RPMI7951 (cell line): ENCODE results near the gene LMTK3. TPM values are rescaled to one million over a fixed set of nuclear protein-coding genes. Genes with fewer than 3 reads are reported as not detected.
A peak's percentile ranks its signal among the peaks of the same experiment; 100 is the strongest.

Source experiments
- DNase-seq: peaks from one replicate; pipeline ENCODE4 v3.0.0-alpha.2; 2012; ENCODE audit warnings: low read depth
- total RNA-seq: library from RNA; depleted of rRNA; stranded (reverse); fragments of >200 nt; shearing (Covaris generic); gene quantifications from 2 replicates; pipeline ENCODE4 v1.2.3, GENCODE V29; 2014; rRNA removed

The LMTK3 gene, protein sequence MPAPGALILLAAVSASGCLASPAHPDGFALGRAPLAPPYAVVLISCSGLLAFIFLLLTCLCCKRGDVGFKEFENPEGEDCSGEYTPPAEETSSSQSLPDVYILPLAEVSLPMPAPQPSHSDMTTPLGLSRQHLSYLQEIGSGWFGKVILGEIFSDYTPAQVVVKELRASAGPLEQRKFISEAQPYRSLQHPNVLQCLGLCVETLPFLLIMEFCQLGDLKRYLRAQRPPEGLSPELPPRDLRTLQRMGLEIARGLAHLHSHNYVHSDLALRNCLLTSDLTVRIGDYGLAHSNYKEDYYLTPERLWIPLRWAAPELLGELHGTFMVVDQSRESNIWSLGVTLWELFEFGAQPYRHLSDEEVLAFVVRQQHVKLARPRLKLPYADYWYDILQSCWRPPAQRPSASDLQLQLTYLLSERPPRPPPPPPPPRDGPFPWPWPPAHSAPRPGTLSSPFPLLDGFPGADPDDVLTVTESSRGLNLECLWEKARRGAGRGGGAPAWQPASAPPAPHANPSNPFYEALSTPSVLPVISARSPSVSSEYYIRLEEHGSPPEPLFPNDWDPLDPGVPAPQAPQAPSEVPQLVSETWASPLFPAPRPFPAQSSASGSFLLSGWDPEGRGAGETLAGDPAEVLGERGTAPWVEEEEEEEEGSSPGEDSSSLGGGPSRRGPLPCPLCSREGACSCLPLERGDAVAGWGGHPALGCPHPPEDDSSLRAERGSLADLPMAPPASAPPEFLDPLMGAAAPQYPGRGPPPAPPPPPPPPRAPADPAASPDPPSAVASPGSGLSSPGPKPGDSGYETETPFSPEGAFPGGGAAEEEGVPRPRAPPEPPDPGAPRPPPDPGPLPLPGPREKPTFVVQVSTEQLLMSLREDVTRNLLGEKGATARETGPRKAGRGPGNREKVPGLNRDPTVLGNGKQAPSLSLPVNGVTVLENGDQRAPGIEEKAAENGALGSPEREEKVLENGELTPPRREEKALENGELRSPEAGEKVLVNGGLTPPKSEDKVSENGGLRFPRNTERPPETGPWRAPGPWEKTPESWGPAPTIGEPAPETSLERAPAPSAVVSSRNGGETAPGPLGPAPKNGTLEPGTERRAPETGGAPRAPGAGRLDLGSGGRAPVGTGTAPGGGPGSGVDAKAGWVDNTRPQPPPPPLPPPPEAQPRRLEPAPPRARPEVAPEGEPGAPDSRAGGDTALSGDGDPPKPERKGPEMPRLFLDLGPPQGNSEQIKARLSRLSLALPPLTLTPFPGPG (N-terminal part only)
- total RNA-seq, result not detected in 2 replicates

DNA sequence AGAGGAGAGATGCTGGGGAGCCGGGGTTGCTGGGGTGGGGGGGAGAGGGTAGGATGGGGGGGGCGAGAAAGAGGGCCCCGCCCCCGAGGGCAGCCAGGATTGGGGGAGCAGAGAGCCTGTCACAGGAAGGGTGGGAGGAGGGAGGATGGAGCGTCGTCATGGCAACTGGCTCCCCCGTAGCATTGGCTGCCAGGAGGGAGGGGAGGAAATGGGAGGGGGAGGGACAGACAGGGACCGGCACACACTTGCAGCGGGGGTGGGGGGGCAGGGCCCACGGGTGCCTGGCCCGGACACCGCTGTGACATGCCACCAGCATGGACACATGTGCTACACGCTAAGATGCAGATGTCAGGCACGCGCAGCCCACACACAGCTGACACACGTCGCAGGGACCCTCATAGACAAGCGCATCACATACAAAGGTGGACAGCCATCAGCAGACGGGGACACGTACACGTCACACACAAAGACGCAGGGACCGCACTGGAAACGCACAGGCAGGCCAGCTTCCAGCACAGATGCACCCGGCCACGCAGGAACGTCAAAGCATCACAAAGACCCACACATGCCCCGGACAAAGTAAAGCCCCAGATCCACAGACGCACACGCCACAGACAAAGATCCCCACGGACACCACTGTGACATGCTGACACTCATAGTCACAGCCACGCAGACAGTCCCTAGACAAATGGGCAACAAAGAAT lies at the start of gene LMTK3:
LMTK3 (minus strand) TSS at position 36 of the 704 bp plus-strand sequence. CDS start 259 bp downstream, outside the sequence.
- DNase-seq, result peak; percentile 51

DNA sequence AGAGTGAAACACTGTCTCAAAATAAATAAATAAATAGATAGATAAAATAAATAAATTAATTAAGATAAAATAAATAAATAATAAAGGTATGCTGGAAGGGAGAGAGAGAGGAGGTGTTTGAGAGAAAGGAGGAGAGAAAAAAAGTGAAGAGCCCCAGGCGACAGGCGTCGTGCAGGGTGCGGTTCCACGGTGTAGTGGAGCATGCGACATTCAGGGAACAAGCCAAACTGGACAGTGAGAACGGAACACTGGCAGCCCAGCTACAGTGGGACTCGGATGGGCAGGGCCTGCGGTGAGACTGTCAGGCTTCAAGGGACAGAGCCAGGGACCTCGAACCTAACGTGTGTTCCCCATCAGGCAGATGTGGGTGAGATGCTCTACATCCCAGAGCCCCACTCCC lies 49.8 kb upstream of the LMTK3 start:
- no peak for DNase-seq

GRCh38 chr19:48560095-48560530 lies 48.5 kb upstream of the LMTK3 start:
- DNase-seq, result no peak

DNA sequence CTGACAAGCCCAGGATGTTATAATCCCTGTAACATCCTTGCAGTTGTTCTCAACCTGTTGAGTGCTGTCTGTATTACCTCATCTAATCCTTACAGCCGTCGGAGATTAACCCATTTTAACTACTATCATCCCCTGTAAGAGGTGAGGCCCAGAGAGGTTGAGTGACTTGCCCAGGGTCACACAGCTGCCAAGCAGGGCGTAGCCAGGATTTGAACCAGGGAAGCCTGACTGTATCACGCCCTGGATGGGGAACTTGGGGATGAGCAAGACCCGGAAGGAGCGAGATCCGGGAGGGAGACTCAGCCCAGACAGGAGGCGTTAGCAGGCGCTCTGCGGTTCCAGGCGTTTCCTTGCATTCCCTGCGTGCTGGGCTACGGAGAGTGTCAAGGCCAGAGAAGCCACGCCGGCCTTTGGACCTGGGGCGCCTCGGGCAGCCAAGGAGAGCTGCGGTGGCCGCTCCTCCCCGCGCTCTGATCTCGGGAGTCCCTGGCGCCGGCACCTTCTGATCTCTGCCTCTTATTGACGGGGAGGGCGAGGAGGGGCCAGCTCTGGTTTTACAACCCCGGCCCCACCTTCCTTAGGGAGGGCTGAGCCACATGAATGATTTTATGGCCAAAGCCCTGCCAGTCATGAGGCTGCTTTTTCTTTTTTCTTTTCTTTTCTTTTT lies 46.5 kb upstream of the LMTK3 start:
- peak; percentile 93 for DNase-seq

DNA sequence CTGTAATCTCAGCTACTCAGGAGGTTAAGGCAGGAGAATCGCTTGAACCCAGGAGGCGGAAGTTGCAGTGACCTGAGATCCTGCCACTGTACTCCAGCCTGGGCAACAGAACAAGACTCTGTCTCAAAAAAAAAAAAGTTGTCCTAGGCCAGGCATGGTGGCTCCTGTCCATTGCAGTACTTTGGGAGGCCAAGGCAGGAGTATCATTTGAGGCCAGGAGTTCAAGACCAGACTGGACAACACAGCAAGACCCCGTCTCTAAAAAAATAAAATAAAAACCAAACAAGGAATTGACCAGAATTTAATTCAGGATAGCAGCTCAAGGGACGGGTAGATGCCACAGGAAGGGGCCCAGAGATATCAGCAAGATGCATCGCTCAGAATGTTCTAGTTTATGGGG lies 45.2 kb upstream of the LMTK3 start:
- DNase-seq, result no peak

DNA sequence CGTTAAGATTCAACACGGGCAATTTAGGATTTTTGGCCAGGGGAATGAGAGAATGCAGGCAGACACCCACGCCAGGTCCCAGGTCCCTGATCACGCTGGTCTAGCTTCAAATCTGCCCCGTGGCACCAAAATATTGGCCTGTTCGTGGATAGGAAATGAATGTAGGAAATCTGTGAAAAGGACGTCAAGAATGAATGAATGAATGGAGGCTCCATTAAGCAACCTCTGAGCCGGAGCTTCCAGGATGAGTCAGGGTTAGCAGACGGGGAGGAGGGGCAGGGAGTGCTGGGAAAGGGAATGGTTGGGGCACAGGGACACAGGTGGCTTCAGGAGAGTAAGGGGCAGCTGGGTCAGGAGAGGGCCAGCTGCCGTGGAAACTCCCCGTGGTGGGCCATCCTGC lies 44.5 kb upstream of the LMTK3 start:
- peak; percentile 62 for DNase-seq

DNA sequence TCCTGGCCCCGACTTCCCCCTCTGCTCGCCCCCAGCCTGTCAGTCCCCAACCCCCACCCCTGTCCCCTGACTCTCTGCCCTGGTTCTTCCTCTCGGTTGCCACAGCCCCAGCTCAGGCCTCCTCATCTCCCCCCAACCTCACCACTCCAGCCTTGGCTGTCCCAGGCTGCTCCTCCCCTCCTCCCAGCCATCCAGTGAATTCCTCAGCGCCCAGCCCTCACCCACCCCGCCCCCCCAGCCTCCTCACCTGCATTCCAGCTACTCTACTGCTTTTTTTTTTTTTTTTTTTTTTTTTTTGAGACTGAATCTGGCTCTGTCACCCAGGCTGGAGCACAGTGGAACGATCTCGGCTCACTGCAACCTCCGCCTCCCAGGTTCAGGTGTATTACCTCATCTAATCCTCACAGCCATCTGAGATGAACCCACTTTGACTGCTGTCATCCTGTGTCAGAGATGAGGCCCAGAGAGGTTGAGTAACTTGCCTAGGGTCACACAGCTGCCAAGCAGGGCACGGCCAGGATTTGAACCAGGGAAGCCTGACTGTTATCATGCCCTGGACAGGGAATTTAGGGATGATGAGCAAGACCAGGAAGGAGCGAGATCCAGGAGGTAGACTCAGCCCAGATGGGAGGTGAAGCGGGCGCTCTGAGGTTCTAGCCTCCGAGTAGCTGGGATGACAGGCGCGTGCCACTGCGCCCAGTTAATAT lies 42.9 kb upstream of the LMTK3 start:
- peak; percentile 34 for DNase-seq

- peak; percentile 97 for DNase-seq
These were observed 42.2 kb upstream of the LMTK3 start for GRCh38 chr19:48553676-48554384.

- no peak for DNase-seq
These were observed 41.0 kb upstream of the LMTK3 start for GRCh38 chr19:48552406-48553322.

GRCh38 chr19:48551437-48552302 lies 40.0 kb upstream of the LMTK3 start, which contains the start of gene SULT2B1:
Gene SULT2B1 (plus strand): TSS chr19:48552172. CDS start chr19:48552253, 81 bp downstream.
- no peak for DNase-seq

DNA sequence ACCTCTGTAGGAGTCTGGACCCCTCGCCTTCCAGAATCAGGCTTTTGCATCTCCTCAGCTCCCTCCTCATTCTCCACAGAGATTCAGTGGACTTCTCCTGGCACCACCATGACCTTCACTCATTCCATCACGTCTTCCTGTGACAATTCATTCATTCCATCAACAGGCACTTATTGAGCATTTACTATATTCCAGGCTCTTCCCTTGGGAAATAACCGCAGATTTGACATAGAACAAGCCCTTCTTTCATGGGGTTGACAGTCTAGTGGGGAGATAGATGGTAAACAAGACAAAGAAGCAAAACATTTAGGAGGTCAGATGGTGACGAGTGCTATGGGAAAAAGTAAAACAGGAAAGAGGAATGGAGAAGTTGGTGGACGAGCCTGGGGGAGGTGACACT lies 37.7 kb upstream of the LMTK3 start:
- DNase-seq, result no peak

- no peak for DNase-seq
These were observed 36.7 kb upstream of the LMTK3 start for GRCh38 chr19:48548253-48548911.

- DNase-seq, result no peak
These were observed 36.1 kb upstream of the LMTK3 start for GRCh38 chr19:48547722-48548121.

DNA sequence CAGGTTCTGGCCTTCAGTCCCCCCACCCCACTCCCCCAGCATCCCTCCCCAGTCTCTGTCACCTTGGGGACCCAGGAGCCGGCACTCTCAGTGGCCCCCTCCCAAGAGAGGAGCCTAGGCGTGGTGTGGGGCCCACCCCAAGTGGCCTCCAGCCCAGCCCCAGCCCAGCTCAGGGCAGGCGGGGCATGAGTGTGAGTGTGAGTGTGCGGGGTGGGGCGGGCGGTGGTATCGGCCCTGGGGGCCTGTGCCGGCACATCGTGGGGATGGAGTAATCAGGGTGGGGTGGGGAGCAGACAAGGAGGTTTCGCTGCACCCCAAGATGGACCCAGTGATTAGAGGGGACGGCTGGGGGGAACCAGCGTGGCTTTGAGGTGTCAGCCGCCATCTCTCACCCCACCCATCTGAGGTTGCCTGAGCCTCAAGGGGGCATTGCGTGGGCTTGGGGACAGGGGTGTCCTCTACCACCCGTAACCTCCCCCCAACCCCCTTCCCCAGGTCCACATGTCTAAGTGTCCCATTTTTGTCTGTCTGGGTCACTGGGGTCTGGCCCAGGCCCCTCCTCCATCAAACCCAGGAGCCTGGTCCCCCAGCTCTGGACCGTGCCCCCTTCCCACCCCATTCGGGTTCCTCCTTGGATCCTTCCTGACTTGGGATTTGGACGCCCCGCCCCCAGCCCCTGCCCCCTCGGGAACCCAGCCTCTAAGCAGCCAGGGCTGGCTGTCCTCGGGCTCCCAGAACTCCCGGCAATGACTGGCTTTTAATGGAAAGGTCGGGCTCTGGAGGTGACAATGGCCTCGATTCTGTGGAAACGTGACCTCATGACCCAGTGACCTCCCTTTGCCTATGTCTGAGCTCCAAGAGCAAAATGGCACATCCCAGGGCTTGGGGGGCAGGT lies 33.5 kb upstream of the LMTK3 start:
- no peak for DNase-seq

DNA sequence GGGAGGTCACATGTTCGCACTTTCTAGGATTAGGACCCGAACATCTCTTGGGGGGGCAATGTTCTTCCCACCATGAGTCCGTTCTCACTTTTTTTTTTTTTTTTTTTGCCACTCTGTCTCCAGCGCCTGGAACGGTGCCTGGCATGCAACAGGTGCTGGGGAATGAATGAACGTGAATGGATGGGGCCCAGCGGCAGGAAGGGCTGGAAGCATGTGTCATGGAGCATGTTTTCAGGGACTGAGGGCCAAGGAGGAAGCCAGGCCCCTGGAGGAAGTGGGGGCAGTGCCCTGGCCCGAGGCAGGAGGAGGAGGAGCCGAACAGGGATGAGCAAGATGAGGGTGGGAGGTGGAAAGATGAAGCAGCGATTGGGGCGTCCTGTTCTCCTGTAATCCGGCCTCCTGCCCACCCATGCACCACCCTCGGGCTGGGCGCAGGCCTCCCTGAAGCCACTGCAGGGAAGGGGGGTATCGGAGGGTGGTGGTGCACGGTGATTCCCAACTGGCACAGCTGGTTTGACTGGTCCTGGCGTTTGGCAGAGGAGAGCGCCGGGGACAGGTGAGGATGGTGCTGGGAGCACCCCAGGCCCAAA lies 31.6 kb upstream of the LMTK3 start:
- peak; percentile 75 for DNase-seq
